Fibroblast of skin of right biceps (primary cell): ENCODE data around the gene DIS3L2.

Experiments used
- DNase-seq: peaks from one replicate; pipeline ENCODE4 v3.0.0-alpha.2; 2013

The DIS3L2 gene

DNA sequence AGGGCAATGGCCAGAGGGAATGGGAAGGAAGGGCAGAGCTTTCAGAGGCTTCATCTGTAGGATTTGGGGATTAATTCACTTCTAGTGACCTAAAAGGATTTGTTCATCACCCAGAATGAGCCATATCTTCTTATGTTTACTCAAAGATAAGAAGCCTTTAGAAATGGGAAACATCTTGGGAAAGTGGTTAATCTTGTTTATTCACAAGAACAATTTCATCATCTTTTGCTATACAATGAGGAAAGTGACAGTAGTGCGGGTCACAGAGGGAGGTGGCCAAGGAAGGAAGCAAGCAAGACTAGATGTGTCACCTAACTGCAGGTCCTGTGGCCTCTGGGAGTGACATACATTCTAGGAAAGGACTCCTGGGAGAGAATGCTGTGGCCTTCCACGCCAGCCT lies 276.6 kb downstream of the DIS3L2 start:
- DNase-seq, result no peak

- DNase-seq, result no peak
Observed at GRCh38 chr2:232238596-232238995, 277.1 kb downstream of the DIS3L2 start.

DNA sequence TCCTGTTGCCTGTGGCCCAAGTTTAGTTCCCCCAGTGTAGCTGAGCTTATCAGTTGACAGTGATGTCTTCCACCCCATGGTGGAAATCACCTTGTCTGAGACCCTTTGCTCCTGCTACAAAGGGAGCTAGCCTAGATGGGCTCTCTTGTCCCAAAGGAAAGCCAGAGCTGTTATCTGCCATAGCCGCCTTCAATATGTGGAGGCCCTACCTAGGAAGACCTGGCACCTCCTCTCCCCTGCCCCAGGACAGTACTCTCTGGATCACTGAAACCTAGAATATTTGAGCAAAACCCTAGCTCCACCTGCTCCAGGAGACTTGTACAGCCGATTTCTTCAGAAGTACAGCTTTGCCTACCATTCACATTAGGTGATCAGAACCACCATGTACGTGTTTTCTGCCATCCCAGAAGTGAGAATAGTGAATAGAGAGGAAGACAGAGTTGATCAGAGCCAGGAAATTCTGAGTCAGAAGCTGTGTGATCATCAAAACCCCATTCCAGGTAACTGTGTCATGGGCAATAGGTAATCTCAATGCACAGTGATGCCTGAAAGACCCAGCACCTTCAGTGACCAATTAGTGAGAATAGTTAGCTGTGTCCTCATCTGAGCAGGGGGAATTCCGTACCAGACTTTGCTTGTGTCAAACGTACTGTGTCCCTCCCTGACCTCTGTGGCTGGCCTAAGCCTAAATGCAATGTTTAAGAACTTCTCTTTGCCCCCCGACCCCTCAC lies 278.6 kb downstream of the DIS3L2 start:
- DNase-seq, result no peak

DNA sequence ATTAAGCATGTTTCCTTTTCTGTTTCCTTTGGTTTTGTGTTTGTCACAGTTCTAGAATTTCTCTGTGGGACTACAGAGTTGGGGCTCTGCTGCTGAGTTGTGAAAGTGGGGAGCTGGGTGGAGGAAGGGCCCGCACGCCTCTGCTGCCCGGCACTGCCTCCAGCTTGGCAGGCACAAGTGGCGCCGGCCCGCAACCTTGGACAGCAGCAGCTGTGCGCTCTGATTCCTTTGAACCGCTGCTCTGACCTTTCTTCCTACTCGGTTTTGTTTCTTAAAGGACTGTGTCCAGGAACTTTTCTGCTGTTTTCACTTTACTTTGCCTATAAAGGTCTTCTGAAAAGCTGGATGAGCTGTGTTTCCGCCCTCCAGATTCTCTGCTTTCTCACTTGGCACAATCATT lies 279.4 kb downstream of the DIS3L2 start:
- no peak for DNase-seq

GRCh38 chr2:232242316-232242715 lies 280.8 kb downstream of the DIS3L2 start:
- DNase-seq, result no peak

GRCh38 chr2:232245111-232245510 lies 283.6 kb downstream of the DIS3L2 start:
- no peak for DNase-seq

GRCh38 chr2:232246245-232246644 lies 284.7 kb downstream of the DIS3L2 start:
- DNase-seq, result no peak

DNA sequence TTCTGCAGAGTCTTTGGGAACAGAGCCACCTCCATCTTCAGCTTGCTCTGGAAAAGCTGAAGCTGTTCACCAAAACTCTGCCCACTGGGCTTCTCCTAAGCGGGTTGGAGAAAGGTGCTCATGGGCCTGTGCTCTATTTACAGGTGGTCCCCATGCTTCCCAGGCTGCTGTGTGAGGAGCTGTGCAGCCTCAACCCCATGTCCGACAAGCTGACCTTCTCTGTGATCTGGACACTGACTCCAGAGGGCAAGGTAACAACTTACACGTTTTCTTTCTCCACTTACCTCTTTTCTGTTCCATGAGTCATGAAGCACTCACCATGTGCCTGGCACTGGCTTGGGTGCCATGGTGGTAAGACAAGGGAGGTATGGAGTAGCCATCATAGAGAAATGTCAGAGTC lies 287.6 kb downstream of the DIS3L2 start:
- no peak for DNase-seq

- no peak for DNase-seq
Observed at GRCh38 chr2:232250246-232251175, 289.0 kb downstream of the DIS3L2 start.

GRCh38 chr2:232255033-232255432 lies 293.5 kb downstream of the DIS3L2 start:
- no peak for DNase-seq

GRCh38 chr2:232260075-232260474 lies 298.6 kb downstream of the DIS3L2 start:
- DNase-seq, result peak; percentile 83

DNA sequence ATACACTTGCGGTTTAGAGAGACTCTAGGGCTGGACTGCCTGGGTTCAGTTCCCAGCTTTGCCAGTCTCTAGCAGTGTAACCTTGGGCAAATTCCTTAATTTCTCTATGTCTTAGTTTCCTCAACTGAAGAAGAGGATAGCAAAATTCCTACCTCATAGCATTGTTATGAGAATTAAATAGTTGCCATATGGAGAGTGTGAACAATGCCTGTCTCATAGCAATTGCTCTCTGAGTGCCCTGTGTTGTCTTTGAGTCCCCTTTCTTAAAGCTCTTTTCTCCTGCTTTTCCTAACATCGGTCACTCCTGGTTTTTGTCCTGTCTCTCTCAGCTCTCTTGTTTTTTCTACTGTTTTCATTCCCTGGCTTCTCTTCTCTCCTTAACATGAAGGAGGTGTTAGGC lies 300.3 kb downstream of the DIS3L2 start:
- DNase-seq, result peak; percentile 11

- no peak for DNase-seq
Observed at GRCh38 chr2:232263295-232263694, 301.8 kb downstream of the DIS3L2 start.

- no peak for DNase-seq
Observed at GRCh38 chr2:232264081-232264480, 302.6 kb downstream of the DIS3L2 start.

DNA sequence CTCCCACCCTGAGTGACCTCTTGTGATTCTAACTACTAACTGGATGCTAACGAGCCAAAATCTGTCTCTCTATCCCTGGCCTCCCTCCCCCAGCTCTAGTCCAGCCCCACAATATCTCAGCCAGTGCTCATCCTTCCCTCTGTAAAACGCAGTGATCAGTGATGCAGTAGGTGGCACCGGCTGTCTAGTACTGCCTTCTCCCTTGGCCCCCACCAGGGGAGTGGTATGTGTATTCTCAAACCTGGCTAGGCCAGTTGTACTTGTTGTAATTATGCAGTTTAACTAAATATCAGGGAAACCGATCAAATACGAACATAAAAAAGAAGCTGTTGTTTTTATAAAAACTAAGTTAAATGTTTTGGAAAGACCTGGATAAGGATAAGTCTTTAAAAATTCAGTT lies 303.8 kb downstream of the DIS3L2 start:
- DNase-seq, result no peak

DNA sequence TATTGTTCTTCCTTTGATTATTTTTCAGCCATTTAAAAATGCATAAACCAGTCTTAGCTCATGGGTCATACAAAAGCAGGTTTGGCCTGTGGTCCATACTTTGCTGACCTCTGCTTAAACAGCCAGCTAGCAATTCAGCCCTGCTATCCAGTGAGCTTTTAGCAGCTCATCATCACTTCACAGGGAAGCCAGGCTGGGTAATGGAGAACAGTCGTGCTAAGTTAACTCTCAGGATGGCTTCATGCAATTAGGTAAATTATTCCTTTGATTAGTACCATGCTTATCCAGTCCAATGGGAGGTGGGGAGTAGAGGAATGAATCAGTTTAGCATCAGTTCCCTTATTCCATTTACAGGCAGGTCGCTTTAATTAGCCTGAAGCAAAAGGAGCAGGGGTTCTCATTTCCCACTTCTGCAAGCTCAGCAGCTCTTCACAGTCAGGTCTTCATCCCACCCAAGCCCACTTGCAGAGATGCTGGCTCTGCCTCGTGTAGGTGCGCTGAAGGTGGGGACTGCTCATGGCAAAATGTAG lies 307.2 kb downstream of the DIS3L2 start:
- no peak for DNase-seq

DNA sequence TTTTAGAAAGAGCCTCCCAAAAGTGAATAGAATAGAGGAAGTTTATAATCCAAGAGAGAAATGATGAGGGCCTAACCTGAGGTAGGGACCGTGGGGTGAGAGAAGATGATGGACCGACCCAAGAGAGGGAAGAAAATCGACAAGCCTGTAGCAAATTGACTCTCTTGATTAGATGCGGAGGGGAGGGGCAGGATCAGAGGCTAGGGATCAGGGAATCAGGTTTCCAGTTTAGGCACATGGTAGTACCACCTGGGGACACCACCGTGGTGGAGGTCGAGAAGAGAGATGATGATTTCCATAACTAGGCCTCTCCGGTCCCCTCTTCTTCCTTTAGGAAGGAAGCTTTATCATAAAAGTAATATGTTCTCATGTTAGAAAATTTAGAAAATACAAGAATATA lies 308.4 kb downstream of the DIS3L2 start:
- DNase-seq, result no peak

DNA sequence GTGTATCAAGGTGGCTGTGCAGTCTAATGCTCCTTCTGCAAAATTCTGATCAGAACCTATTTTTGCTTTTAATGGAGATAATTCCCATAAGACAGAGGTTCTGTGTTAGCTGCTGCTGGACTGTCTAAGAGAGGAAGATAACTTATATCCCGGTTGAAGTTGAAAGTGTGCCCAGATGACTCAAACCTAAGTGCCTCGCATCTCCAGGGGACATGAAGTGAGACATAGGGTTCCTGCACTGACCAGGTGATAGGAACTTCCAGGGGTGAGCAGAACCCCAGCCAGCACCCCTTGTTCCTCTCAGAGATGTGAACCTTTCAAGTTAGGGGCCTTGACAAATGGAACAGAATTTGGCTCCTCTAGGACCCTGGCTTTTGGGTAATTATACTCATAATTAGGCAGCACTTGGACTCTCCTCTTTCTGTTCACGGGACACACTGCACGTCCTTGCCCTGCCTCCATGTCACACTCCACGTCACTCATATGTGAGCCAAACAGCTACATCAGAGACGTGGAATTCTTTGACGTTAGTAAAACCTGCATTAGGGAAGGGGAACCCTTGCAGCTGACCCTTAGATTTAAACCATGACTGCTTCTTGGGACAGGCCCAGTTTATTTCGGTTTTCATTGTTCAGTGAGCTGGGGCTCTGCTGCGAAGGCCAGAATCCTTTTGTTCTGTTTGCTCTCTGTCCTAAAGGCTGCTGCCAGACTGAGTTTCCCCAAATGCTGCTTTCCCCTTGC lies 312.6 kb downstream of the DIS3L2 start:
- no peak for DNase-seq

DNA sequence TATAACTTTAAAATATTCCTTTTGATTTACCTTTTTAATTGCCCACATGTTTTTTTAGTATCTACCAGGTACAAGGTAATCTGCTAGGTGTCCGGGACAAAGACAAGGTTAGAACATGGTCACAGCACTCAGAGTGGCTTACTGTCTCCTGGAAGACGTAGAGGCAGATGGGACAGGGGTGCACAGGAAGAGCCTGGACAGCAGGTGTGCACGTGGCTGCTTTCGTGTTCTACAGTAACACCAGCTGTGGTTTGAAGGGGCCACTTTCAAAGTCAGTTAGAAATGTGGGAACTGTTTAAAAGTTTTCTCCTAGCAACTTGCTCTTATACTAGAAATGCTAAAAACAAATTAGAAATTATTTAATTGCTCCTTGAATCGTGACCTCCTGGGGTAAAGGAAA lies 314.2 kb downstream of the DIS3L2 start:
- no peak for DNase-seq

DNA sequence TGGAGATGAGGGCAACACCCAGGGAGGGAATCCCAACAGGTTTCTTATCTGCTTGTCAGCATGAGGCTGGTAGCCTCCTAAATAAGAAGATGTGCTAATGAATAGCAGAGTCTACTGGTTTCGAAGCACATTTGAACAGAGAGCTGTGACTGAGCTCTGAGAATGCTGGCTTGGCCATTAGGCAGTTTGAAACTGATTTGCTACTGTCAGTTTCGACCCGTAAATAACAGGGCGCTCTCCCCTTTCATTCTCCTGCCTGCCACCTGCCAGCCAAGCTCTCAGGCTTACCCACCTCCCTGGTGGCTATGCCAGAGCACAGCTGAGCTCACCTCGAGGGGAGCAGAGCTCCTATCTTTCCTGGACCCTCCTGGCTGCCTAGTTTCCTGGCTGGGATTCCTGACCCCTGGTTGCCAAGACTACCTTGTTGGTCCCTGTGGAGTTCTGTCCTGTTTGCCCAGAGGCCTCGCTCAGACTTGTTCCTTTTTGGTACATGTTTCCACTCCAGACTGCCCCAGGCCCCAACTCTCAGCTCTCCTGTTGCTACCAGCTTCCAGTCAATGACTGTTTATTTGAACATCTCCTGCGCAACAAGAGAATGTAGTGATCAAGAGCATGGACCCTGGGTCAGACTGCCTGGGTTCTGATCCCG lies 314.7 kb downstream of the DIS3L2 start:
- no peak for DNase-seq

- DNase-seq, result no peak
Observed at GRCh38 chr2:232276733-232277313, 315.3 kb downstream of the DIS3L2 start.

GRCh38 chr2:232278534-232278933 lies 317.0 kb downstream of the DIS3L2 start:
- no peak for DNase-seq
